K562 (cell line): Measurements from ENCODE around the gene NRTN. TPM values are rescaled to one million over a fixed set of nuclear protein-coding genes. Genes with fewer than 3 reads are reported as not detected.
A peak's percentile ranks its signal among the peaks of the same experiment; 100 is the strongest.

Experiments used
- ATAC-seq: fragments of 200-7000 bp; cut with Tn5 transposase; 3 replicates; pipeline ENCODE4 v1.9.1; 2020; ENCODE audit warnings: moderate library complexity
- BruUV-seq: library from RNA; stranded (reverse); fragments of 400-500 nt; replicated peaks from 2 replicates; lab custom pipeline; 2021; lab: Mats Ljungman, UMichigan
- CTCF ChIA-PET: fragments of 300-600 bp; formaldehyde crosslinking; extraction: SDS; loops from one replicate; lab custom pipeline; 2021; ENCODE audit warnings: low intra/inter-chr PET ratio; lab: Yijun Ruan, JAX
- POLR2A ChIA-PET: fragments of 300-600, 350-650 bp; sonication (Branson Sonifier 250); formaldehyde crosslinking; extraction: SDS; loops from one replicate; lab custom pipeline; 2021; ENCODE audit warnings: antibody characterized with exemption, inconsistent platforms; lab: Yijun Ruan, JAX
- DNase-seq, 4 experiments: peaks; one replicate each; pipeline versions ENCODE4 v3.0.0 to v3.0.0-alpha.2; 2011 to 2018; ENCODE audit warnings: low spot score in 3 of 4, mixed read lengths in 3 of 4; ENCODE audit errors: extremely low read depth in 1 of 4
- FAIRE-seq: peaks from 2 replicates; lab custom pipeline; 2011; peaks lifted over from hg19 to GRCh38; lab: Jason Lieb, UNC
- H2AFZ ChIP-seq: 2 replicates; pipeline ENCODE4 v1.6.0; 2011; ENCODE audit warnings: low read depth, low read length, control low read depth, inconsistent platforms
- H3K27ac ChIP-seq: fragments of 200-600 bp; 3 replicates; pipeline ENCODE4 v1.8.0; 2011; ENCODE audit warnings: low read depth, mild to moderate bottlenecking, control low read depth, inconsistent platforms, low read length, moderate library complexity, mixed read lengths; ENCODE audit errors: extremely low read depth
- H3K27me3 ChIP-seq, 2 experiments: fragments of 300-600 bp in 1 of 2; 2 replicates in 1 of 2; 3 replicates in 1 of 2; pipeline versions ENCODE4 v1.6.0 to v1.8.0; 2011; ENCODE audit warnings: inconsistent platforms in 2 of 2, low read length in 2 of 2, mild to moderate bottlenecking in 1 of 2, mixed read lengths in 1 of 2, moderate library complexity in 1 of 2; ENCODE audit not compliant: control insufficient read depth in 2 of 2, insufficient read depth in 2 of 2
- H3K36me3 ChIP-seq: fragments of 300-600 bp; 3 replicates; pipeline ENCODE4 v1.8.0; 2011; ENCODE audit warnings: mild to moderate bottlenecking, low read length, inconsistent platforms; ENCODE audit not compliant: control insufficient read depth, insufficient read depth
- H3K4me1 ChIP-seq, 2 experiments: fragments of 200-600 bp in 1 of 2; replicated peaks in 1 of 2; 2 replicates in 1 of 2; 3 replicates in 1 of 2; pipeline versions ENCODE4 v1.5.1 to v1.8.0; 2011; ENCODE audit warnings: inconsistent platforms in 2 of 2, low read length in 2 of 2, mild to moderate bottlenecking in 1 of 2, mixed read lengths in 1 of 2, moderate library complexity in 1 of 2; ENCODE audit not compliant: control insufficient read depth in 2 of 2, insufficient read depth in 2 of 2
- H3K4me2 ChIP-seq: 2 replicates; pipeline ENCODE4 v1.6.1; 2011; ENCODE audit warnings: low read length, control low read depth, inconsistent platforms, mixed read lengths; ENCODE audit not compliant: insufficient read depth
- H3K4me3 ChIP-seq: fragments of 200-600 bp; sonication (generic), shearing (Covaris generic); 2 replicates; pipeline ENCODE4 v1.5.1; 2016; ENCODE audit warnings: control low read depth, inconsistent platforms
- H3K79me2 ChIP-seq: fragments of 200-600 bp; 3 replicates; pipeline ENCODE4 v1.8.0; 2011; ENCODE audit warnings: low read length, inconsistent platforms; ENCODE audit not compliant: control insufficient read depth, insufficient read depth
- H3K9ac ChIP-seq, 2 experiments: 2 replicates each; pipeline versions ENCODE4 v1.6.0 to v1.6.1; 2011; ENCODE audit warnings: low read depth in 2 of 2, low read length in 2 of 2, control low read depth in 1 of 2, inconsistent platforms in 1 of 2, mild to moderate bottlenecking in 1 of 2, mixed read lengths in 1 of 2; ENCODE audit not compliant: insufficient read depth in 1 of 2
- H3K9me1 ChIP-seq: one replicate; pipeline ENCODE4 v1.6.0; 2011; ENCODE audit warnings: inconsistent platforms, mild to moderate bottlenecking, low read length, moderate library complexity; ENCODE audit not compliant: control insufficient read depth, insufficient read depth
- H3K9me3 ChIP-seq: replicated peaks from 2 replicates; pipeline ENCODE4 v1.5.1; 2011; ENCODE audit warnings: low read depth, low read length, inconsistent platforms; ENCODE audit not compliant: control insufficient read depth, insufficient read depth
- H4K20me1 ChIP-seq: replicated peaks from 2 replicates; pipeline ENCODE4 v1.6.1; 2011; ENCODE audit warnings: low read length, inconsistent platforms, mixed read lengths; ENCODE audit not compliant: control insufficient read depth, insufficient read depth
- ASH1L ChIP-seq: fragments of 450-650 bp; IDR thresholded peaks from 2 replicates; pipeline ENCODE4 v1.6.1; 2018; ENCODE audit warnings: borderline replicate concordance, mild to moderate bottlenecking, low read depth; ENCODE audit not compliant: partially characterized antibody
- DNMT1 ChIP-seq: fragments of 450-650 bp; IDR thresholded peaks from 2 replicates; pipeline ENCODE4 v1.6.1; 2016; ENCODE audit warnings: antibody characterized with exemption, mild to moderate bottlenecking
- ETV6 ChIP-seq, 3 experiments: fragments of 150-350 bp in 1 of 3; sonication (generic) in 1 of 3; formaldehyde crosslinking in 1 of 3; IDR thresholded peaks; 2 replicates each; pipeline versions ENCODE4 v1.6.1 to v1.8.0; 2014 to 2022; ENCODE audit warnings: borderline replicate concordance in 2 of 3, low read depth in 2 of 3, antibody characterized with exemption in 1 of 3, low read length in 1 of 3, mild to moderate bottlenecking in 1 of 3, missing genetic modification reagents in 1 of 3
- GTF3C2 ChIP-seq: IDR thresholded peaks from 3 replicates; pipeline ENCODE4 v1.6.1; 2011; ENCODE audit warnings: borderline replicate concordance, mild to moderate bottlenecking, moderate library complexity; ENCODE audit not compliant: insufficient read length; ENCODE audit errors: extremely low read depth
- HMG20A ChIP-seq: fragments of 450-650 bp; formaldehyde crosslinking; conservative IDR thresholded peaks from 2 replicates; pipeline ENCODE4 v1.4.0; 2020; ENCODE audit warnings: mild to moderate bottlenecking, mixed read lengths
- MED1 ChIP-seq: sonication (generic); formaldehyde crosslinking; IDR thresholded peaks from 2 replicates; pipeline ENCODE4 v1.8.1; 2023; ENCODE audit warnings: missing genetic modification reagents, borderline replicate concordance
- NFE2L1 ChIP-seq: fragments of 450-650 bp; IDR thresholded peaks from 2 replicates; pipeline ENCODE4 v1.6.1; 2016; ENCODE audit warnings: missing genetic modification characterization, low read depth, mild to moderate bottlenecking, missing compliant biosample characterization, moderate library complexity, borderline replicate concordance
- NFRKB ChIP-seq: fragments of 450-650 bp; IDR thresholded peaks from 2 replicates; pipeline ENCODE4 v1.6.1; 2016; ENCODE audit warnings: low read depth
- PCBP1 ChIP-seq: fragments of 200-400 bp; formaldehyde crosslinking; IDR thresholded peaks from 2 replicates; pipeline ENCODE4 v1.6.1; 2018; ENCODE audit warnings: mild to moderate bottlenecking, low read depth, low read length; ENCODE audit not compliant: poor library complexity, severe bottlenecking
- SMAD3 ChIP-seq: fragments of 450-650 bp; formaldehyde crosslinking; conservative IDR thresholded peaks from 2 replicates; pipeline ENCODE4 v1.4.0; 2020; ENCODE audit warnings: mild to moderate bottlenecking
- SRSF7 ChIP-seq: fragments of 200-400 bp; formaldehyde crosslinking; optimal IDR thresholded peaks from 2 replicates; pipeline ENCODE3; 2017; ENCODE audit warnings: mild to moderate bottlenecking, low read depth, low read length
- TCF7L2 ChIP-seq: fragments of 150-350 bp; IDR thresholded peaks from 2 replicates; pipeline ENCODE4 v1.6.1; 2016; ENCODE audit warnings: low read depth, mild to moderate bottlenecking, low read length, moderate library complexity
- ZNF224 ChIP-seq: sonication (generic); formaldehyde crosslinking; IDR thresholded peaks from 2 replicates; pipeline ENCODE4 v1.8.0; 2022; ENCODE audit warnings: mild to moderate bottlenecking, missing genetic modification reagents
- ZNF592 ChIP-seq: fragments of 450-650 bp; IDR thresholded peaks from 2 replicates; pipeline ENCODE4 v1.6.1; 2017; ENCODE audit warnings: antibody characterized with exemption, mild to moderate bottlenecking
- WGBS: fragments of 100-300 bp; shearing (Covaris generic); methylation state at CpG from one replicate; pipeline ENCODE4 v1.1.6; 2016; ENCODE audit warnings: low coverage, mixed read lengths; ENCODE audit not compliant: insufficient coverage; ENCODE audit errors: missing lambda C conversion rate; 5-methylcytosine and 5-hydroxymethylcytosine counted together
- in situ Hi-C: fragments of 300-500 bp; cut with MboI; formaldehyde crosslinking; loops from 4 replicates; pipeline ENCODE4 v1.15.0; 2018; ENCODE audit warnings: inconsistent platforms, mixed read lengths
- intact Hi-C: fragments of 100-400 bp; cut with micrococcal nuclease; formaldehyde crosslinking; loops from 2 replicates; pipeline ENCODE4 v1.14.2; 2022
- polyA plus RNA-seq, 8 experiments: library from polyadenylated mRNA; depleted of rRNA in 4 of 8; stranded (reverse) in 5 of 8; unstranded in 3 of 8; fragments of >200 nt; fragmentation: Nextera tagmentation in 2 of 8; fragmentation: Illumina TruSeq in 1 of 8; extraction: Ambion mirVana in 2 of 8; extraction: Trizol in 1 of 8; gene quantifications; 2 replicates each; pipeline versions ENCODE4 v1.2.1 to v1.2.3, GENCODE V29; 2011 to 2014; ENCODE audit warnings: inconsistent platforms in 1 of 8, missing spikeins in 1 of 8
- total RNA-seq, 7 experiments: library from RNA; depleted of rRNA in 6 of 7; stranded (reverse); fragments of >200 nt in 6 of 7; fragmentation: Illumina TruSeq in 2 of 7; extraction: Trizol in 2 of 7; gene quantifications; 2 replicates each; pipeline versions ENCODE4 v1.2.1 to v1.2.3, GENCODE V29; 2011 to 2021; ENCODE audit warnings: low replicate concordance in 1 of 7

Gene NRTN
- total and polyA plus RNA-seq, 9 of the 15 experiments (the other 6 are each of a cell fraction or from before 2014, with no cell fraction given): 0.62 to 8.1 (median 1.6) TPM; not detected in 2

GRCh38 chr19:5837761-5838352, 33.0 kb downstream of the NRTN start:
- Histone ChIP-seq H3K27ac (no peak overlapping the region), H3K4me2 (no peak overlapping the region), H4K20me1 (no peaks in the 10 kb centered on the region), H3K36me3 (no peaks in the 10 kb centered on the region), H2AFZ (no peak overlapping the region), H3K4me3 (no peak overlapping the region), H3K9me1 (no peaks in the 10 kb centered on the region), H3K27me3 (peaks cover 14 to 26% of the 10 kb centered on the region in 2 experiments), H3K4me1 (peaks cover 0 to 8% of the 10 kb centered on the region in 2 experiments; a peak in 2 of 5 replicates), H3K9me3 (no peaks in the 10 kb centered on the region), H3K9ac (peak overlapping the region in 1 of 2 experiments; percentile 48; a peak in 1 of 4 replicates), H3K79me2 (no peaks in the 10 kb centered on the region)
- no TSS peak for BruUV-seq
- no peak for FAIRE-seq
- ATAC-seq: no peak
- 47% methylated on average over 15 of the region's 15 CpGs for WGBS
- ChIA-PET POLR2A (interaction anchor here (1.3 kb wide), 1 partner anchor 10 kb away, joined by 5 read pairs; no protein-coding TSS in a partner anchor), CTCF (no interaction called here)
- in situ Hi-C loops (no loop called here), intact Hi-C loops (no loop called here)
- DNase-seq: no peak
- TF ChIP-seq MED1 (CRISPR knock-in tag) (no peak), ZNF224 (CRISPR knock-in tag) (no peak), ZNF592 (no peak), SRSF7 (no peak), SMAD3 (CRISPR knock-in tag) (no peak), ASH1L (no peak), NFE2L1 (tag) (no peak), NFRKB (no peak), GTF3C2 (no peak), ETV6 (IDR thresholded peaks at IDR 0.05; ENCODE audit: borderline replicate concordance in 1 of 2, low read depth in 2 of 2, low read length in 1 of 2) (no peak), ETV6 (CRISPR knock-in tag; IDR thresholded peaks at IDR 0.05; ENCODE audit: borderline replicate concordance) (no peak), HMG20A (CRISPR knock-in tag) (no peak), PCBP1 (no peak), DNMT1 (no peak), TCF7L2 (no peak)
